ENCODE measurements around the gene TYMP.

Gene TYMP

DNA sequence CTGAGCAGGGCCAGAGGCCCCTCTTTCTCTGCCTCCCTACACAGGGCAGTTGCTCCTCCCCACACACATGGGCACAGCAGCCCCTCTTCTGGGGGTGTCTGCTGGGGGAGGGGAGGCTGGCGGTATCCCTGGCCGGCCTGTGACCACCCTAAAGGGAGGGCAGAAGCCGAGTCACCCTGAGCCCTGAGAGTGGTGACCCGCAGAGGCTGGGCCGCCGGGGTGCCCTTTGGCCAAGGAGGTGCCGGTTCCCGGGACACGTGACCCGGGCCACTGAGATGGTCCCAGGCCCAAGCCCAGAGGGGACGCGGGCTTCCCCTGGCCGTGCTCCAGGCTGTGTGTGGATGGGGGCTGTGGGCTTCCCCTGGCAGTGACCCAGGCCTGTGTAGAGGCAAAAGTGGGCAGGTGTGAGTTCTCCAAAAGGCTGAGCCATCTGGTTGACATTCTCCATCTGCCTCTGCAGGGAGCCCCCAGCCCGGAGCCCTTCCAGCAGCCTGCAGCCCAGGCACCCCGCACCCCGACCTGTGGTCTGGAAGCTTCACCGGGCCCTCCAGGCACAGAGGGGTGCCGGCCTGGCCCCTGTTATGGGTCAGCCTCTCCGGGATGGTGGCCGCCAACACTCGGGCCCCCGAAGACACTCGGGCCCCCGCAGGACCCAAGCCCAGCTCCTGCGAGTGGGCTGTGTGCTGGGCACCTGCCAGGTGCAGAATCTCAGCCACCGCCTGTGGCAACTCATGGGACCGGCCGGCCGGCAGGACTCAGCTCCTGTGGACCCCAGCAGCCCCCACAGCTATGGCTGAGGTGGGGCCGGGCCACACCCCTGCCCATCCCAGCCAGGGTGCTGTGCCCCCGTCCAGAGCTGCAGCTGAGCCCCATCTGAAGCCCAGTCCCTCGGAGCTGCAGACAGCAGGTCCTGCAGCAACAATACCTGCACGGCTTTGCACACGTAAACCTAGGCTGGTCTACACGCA lies 47.4 kb downstream of the TYMP start:
- DNase-seq: no peak

DNA sequence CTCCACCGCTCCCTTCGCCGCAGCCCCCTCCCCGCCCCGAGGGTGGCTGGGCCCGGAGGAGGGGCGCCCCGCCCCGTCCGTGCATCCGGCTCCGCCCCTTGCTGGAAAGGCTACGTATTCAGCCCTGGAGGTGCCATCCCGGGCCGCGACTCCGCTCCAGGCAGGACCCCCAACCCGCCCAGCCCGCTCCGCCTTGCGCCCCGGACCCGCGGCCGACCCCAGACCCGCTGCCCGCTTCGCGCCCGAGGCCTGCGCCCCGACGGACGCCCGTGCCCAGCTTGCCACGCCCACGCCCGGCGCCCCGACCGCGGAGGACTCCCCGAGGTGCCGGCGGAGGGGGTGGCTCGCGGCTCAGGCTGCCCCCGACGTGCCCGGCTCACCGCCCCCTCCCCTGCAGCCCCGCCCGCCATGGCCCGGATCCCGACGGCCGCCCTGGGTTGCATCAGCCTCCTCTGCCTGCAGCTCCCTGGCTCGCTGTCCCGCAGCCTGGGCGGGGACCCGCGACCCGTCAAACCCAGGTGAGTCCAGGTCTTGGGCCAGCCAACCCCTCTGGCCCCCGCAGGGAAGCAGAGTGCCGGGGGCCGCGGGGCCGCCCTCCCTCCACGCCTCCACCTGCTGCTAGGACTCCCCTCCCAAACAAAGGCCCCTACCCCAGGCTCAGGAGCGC lies 48.2 kb downstream of the TYMP start, which contains the start of gene ADM2:
TSS of gene ADM2 (plus strand) at position 104 of the 667 bp plus-strand sequence. CDS start at position 409, 305 bp downstream.
- DNase-seq: peak; percentile 50

DNA sequence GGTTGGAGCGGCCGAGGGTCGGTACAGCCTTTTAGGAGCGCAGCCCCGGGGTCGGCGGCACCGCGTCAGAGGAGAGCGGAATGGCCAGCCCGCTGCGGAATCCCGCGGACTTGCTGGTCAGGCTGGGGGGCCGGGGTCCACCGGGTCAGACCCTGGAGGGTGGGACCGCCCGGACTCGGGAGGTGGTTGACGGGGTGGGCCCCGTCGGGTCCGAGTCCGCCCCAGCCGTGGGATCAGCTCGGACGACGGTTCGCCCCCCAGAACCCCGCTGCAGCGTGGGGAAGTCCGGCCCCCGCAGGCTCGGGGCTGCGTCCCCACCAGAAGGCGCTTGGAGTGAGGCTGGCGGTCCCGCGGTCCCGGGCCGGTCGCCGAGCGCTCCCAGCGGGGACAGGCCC lies 48.8 kb downstream of the TYMP start:
- no peak for DNase-seq

DNA sequence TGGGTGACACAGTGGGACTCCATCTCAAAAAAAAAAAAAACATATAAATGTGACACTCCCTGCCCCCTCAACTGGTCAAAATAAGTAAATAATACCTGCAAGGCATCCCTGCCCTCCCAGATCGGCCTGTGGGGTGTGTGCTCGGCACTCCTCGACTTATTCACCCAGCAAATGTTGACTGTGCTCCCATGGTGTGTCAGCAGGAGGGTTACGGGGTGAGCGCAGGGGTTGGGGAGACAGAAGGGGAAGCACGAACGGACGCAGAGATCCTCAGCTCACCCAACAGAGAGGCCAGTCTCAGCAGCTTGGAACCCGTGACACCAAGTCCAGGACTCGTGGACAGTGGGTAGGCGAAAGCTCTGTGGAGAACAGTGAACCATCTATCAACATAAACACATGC lies 50.1 kb downstream of the TYMP start:
- DNase-seq: no peak

DNA sequence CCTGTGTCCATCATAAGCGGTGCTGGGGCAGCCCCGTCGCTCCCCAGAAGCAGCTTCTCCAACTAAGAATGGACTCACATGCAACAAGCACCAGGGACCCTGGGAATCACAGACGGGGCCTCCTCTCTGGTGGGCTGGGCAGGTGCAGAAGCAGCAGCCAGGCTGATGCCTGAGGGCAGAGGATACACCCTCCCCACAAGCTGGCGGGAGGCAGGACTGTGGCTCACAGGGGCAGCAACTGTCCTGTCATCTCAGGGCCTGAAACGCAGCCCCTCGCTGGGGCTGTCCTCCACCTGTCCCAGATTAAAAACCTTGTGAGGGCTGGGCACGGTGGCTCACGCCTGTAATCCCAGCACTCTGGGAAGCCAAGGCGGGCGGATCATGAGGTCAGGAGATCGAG lies 51.9 kb downstream of the TYMP start:
- DNase-seq: no peak

DNA sequence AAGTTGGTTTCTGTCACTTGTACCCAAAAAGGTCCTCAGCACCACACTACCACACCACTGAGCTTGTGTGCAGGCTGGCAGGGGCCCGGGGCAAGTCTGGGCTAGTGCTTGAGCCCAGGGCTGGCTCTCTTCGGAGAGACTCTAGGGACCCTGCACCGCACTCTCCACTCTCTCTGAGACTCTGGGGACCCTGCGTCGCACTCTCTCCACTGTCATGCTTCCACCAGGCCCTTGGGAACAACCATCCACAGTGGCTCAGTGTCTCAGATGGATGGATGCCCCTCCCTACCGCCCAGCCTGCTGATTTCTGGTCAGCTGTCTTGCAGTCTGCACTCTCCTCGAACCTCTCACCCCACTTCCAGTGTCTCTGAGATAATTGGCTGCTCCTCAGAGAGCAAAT lies 52.9 kb downstream of the TYMP start:
- DNase-seq: no peak

Measured in effector CD8-positive, alpha-beta T cell (primary cell).